Skeletal muscle tissue (tissue), 4 donors: ENCODE measurements around the gene PEX5L. TPM values are rescaled to one million over a fixed set of nuclear protein-coding genes. Genes with fewer than 3 reads are reported as not detected.

Source experiments
- H3K27ac ChIP-seq: one replicate; pipeline ENCODE4 v1.7.0; 2013; ENCODE audit warnings: mild to moderate bottlenecking, low read depth, low read length, inconsistent platforms
- H3K27me3 ChIP-seq, 3 donors: one replicate each; pipeline ENCODE4 v1.7.0; 2013; ENCODE audit warnings: low read length in 3 of 3; ENCODE audit not compliant: control insufficient read depth in 3 of 3, insufficient read depth in 3 of 3
- H3K36me3 ChIP-seq, 3 donors: one replicate each; pipeline ENCODE4 v1.7.0; 2013; ENCODE audit warnings: low read length in 3 of 3; ENCODE audit not compliant: control insufficient read depth in 3 of 3, insufficient read depth in 3 of 3
- H3K4me1 ChIP-seq, 3 donors: one replicate each; pipeline ENCODE4 v1.7.0; 2013; ENCODE audit warnings: low read length in 3 of 3, mild to moderate bottlenecking in 3 of 3; ENCODE audit not compliant: control insufficient read depth in 3 of 3, insufficient read depth in 3 of 3
- H3K4me3 ChIP-seq, 3 donors: one replicate each; pipeline ENCODE4 v1.7.0; 2013; ENCODE audit warnings: low read length in 3 of 3
- H3K9ac ChIP-seq, 3 donors: one replicate each; pipeline ENCODE4 v1.7.0; 2013; ENCODE audit warnings: low read length in 3 of 3, mild to moderate bottlenecking in 3 of 3, moderate library complexity in 2 of 3, low read depth in 1 of 3
- H3K9me3 ChIP-seq, 3 donors: one replicate each; pipeline ENCODE4 v1.7.0; 2013; ENCODE audit warnings: low read length in 3 of 3; ENCODE audit not compliant: control insufficient read depth in 3 of 3
- total RNA-seq: library from RNA; depleted of rRNA; stranded (reverse); fragments of >200 nt; gene quantifications from one replicate; pipeline ENCODE4 v1.2.3, GENCODE V29; 2014
- donor health status: Osteomylitis.

Gene PEX5L
- total RNA-seq, 1 donor from 2014 or later: not detected

- Histone ChIP-seq H3K36me3 (no peaks in the 10 kb centered on the region), H3K4me1 (no peaks in the 10 kb centered on the region), H3K9me3 (no peaks in the 10 kb centered on the region), H3K27me3 (no peaks in the 10 kb centered on the region), H3K9ac (no peak overlapping the region), H3K27ac (no peak overlapping the region), H3K4me3 (no peak overlapping the region)
Measured at GRCh38 chr3:179958759-179959158, 78.0 kb downstream of the PEX5L start.

- no peaks in the 10 kb centered on the region for H3K27me3 ChIP-seq
- H3K4me1 ChIP-seq: no peaks in the 10 kb centered on the region
- no peak overlapping the region for H3K4me3 ChIP-seq
- H3K27ac ChIP-seq: no peak overlapping the region
- H3K9me3 ChIP-seq: no peaks in the 10 kb centered on the region
- no peak overlapping the region for H3K9ac ChIP-seq
- H3K36me3 ChIP-seq: no peaks in the 10 kb centered on the region
Measured at GRCh38 chr3:179958143-179958542, 78.6 kb downstream of the PEX5L start.

GRCh38 chr3:179957264-179957845, 79.4 kb downstream of the PEX5L start:
- Histone ChIP-seq H3K27ac (no peak overlapping the region), H3K9ac (no peak overlapping the region), H3K4me3 (no peak overlapping the region), H3K36me3 (no peaks in the 10 kb centered on the region), H3K27me3 (no peaks in the 10 kb centered on the region), H3K9me3 (no peaks in the 10 kb centered on the region), H3K4me1 (no peaks in the 10 kb centered on the region)

- H3K27ac ChIP-seq: no peak overlapping the region
Measured at GRCh38 chr3:179956416-179956830, 80.3 kb downstream of the PEX5L start.

GRCh38 chr3:179955809-179956208, 80.9 kb downstream of the PEX5L start:
- H3K36me3 ChIP-seq: no peaks in the 10 kb centered on the region
- no peaks in the 10 kb centered on the region for H3K9me3 ChIP-seq
- no peaks in the 10 kb centered on the region for H3K4me1 ChIP-seq
- H3K27me3 ChIP-seq: no peaks in the 10 kb centered on the region
- no peak overlapping the region for H3K4me3 ChIP-seq
- H3K9ac ChIP-seq: no peak overlapping the region
- no peak overlapping the region for H3K27ac ChIP-seq

More at GRCh38 chr3:179956416-179956830, 80.3 kb downstream of the PEX5L start:
- no peaks in the 10 kb centered on the region for H3K9me3 ChIP-seq
- no peaks in the 10 kb centered on the region for H3K4me1 ChIP-seq
- no peak overlapping the region for H3K4me3 ChIP-seq
- H3K27me3 ChIP-seq: no peaks in the 10 kb centered on the region
- no peak overlapping the region for H3K9ac ChIP-seq
- H3K36me3 ChIP-seq: no peaks in the 10 kb centered on the region

GRCh38 chr3:179955286-179955685, 81.5 kb downstream of the PEX5L start:
- Histone ChIP-seq H3K9me3 (no peaks in the 10 kb centered on the region), H3K27me3 (no peaks in the 10 kb centered on the region), H3K9ac (no peak overlapping the region), H3K27ac (no peak overlapping the region), H3K36me3 (no peaks in the 10 kb centered on the region), H3K4me1 (no peaks in the 10 kb centered on the region), H3K4me3 (no peak overlapping the region)

- Histone ChIP-seq H3K4me1 (no peaks in the 10 kb centered on the region), H3K27me3 (no peaks in the 10 kb centered on the region), H3K9me3 (no peaks in the 10 kb centered on the region), H3K36me3 (no peaks in the 10 kb centered on the region), H3K27ac (no peak overlapping the region), H3K9ac (no peak overlapping the region), H3K4me3 (no peak overlapping the region)
Measured at GRCh38 chr3:179953993-179954870, 82.5 kb downstream of the PEX5L start.

GRCh38 chr3:179950840-179951239, 85.9 kb downstream of the PEX5L start:
- no peaks in the 10 kb centered on the region for H3K36me3 ChIP-seq
- H3K4me3 ChIP-seq: no peak overlapping the region
- no peaks in the 10 kb centered on the region for H3K9me3 ChIP-seq
- H3K27ac ChIP-seq: no peak overlapping the region
- H3K4me1 ChIP-seq: no peaks in the 10 kb centered on the region
- H3K9ac ChIP-seq: no peak overlapping the region
- H3K27me3 ChIP-seq: no peaks in the 10 kb centered on the region

- Histone ChIP-seq H3K4me3 (no peak overlapping the region), H3K27me3 (no peaks in the 10 kb centered on the region), H3K9me3 (no peaks in the 10 kb centered on the region), H3K36me3 (no peaks in the 10 kb centered on the region), H3K27ac (no peak overlapping the region), H3K4me1 (no peaks in the 10 kb centered on the region), H3K9ac (no peak overlapping the region)
Measured at GRCh38 chr3:179949869-179950268, 86.9 kb downstream of the PEX5L start.

- Histone ChIP-seq H3K36me3 (no peaks in the 10 kb centered on the region), H3K27ac (no peak overlapping the region), H3K9me3 (no peaks in the 10 kb centered on the region), H3K9ac (no peak overlapping the region), H3K27me3 (no peaks in the 10 kb centered on the region), H3K4me1 (no peaks in the 10 kb centered on the region), H3K4me3 (no peak overlapping the region)
Measured at GRCh38 chr3:179949412-179949811, 87.3 kb downstream of the PEX5L start.
